IMR-90 (cell line): ENCODE results near the gene OSBPL1A. TPM values are rescaled to one million over a fixed set of nuclear protein-coding genes. Genes with fewer than 3 reads are reported as not detected.
A peak's percentile ranks its signal among the peaks of the same experiment; 100 is the strongest.

ENCODE experiments used
- ATAC-seq: fragments of 200-7000 bp; cut with Tn5 transposase; 2 replicates; pipeline ENCODE4 v1.9.1; 2020; ENCODE audit warnings: low read depth, mild to moderate bottlenecking, moderate library complexity
- BruUV-seq: library from RNA; stranded (reverse); fragments of 400-500 nt; replicated peaks from 2 replicates; lab custom pipeline; 2021; lab: Mats Ljungman, UMichigan
- CTCF ChIA-PET: fragments of 300-600 bp; formaldehyde crosslinking; extraction: SDS; loops from one replicate; lab custom pipeline; 2021; ENCODE audit warnings: antibody characterized with exemption; lab: Yijun Ruan, JAX
- POLR2A ChIA-PET: fragments of 300-600 bp; sonication (Branson Sonifier 250); formaldehyde crosslinking; loops from one replicate; lab custom pipeline; 2022; ENCODE audit warnings: antibody characterized with exemption; ENCODE audit not compliant: unreplicated experiment; lab: Charles Lee
- DNase-seq: peaks from one replicate; pipeline ENCODE4 v3.0.0; 2013
- H2AFZ ChIP-seq: replicated peaks from 2 replicates; pipeline ENCODE3; 2013; ENCODE audit warnings: low read length, mild to moderate bottlenecking; ENCODE audit not compliant: poor library complexity
- H2AK5ac ChIP-seq: 2 replicates; pipeline ENCODE4 v1.6.1; 2013; ENCODE audit warnings: low read depth, low read length, inconsistent platforms
- H2AK9ac ChIP-seq: replicated peaks from 2 replicates; pipeline ENCODE3; 2013; ENCODE audit warnings: mild to moderate bottlenecking, low read depth, low read length, moderate library complexity; ENCODE audit not compliant: poor library complexity
- H2BK120ac ChIP-seq: 2 replicates; pipeline ENCODE4 v1.6.1; 2013; ENCODE audit warnings: low read depth, low read length, inconsistent platforms
- H2BK15ac ChIP-seq: 3 replicates; pipeline ENCODE4 v1.6.1; 2013; ENCODE audit warnings: low read depth, low read length, inconsistent platforms
- H2BK20ac ChIP-seq: 2 replicates; pipeline ENCODE4 v1.6.1; 2013; ENCODE audit warnings: low read depth, mild to moderate bottlenecking, inconsistent platforms, low read length, moderate library complexity
- H2BK5ac ChIP-seq: 2 replicates; pipeline ENCODE4 v1.6.1; 2013; ENCODE audit warnings: mild to moderate bottlenecking, low read depth, low read length, inconsistent platforms; ENCODE audit not compliant: poor library complexity, severe bottlenecking
- H3K14ac ChIP-seq: replicated peaks from 2 replicates; pipeline ENCODE4 v1.6.1; 2013; ENCODE audit warnings: low read depth, low read length, inconsistent platforms
- H3K18ac ChIP-seq: 2 replicates; pipeline ENCODE4 v1.6.1; 2013; ENCODE audit warnings: low read depth, low read length, control low read depth
- H3K23ac ChIP-seq: 2 replicates; pipeline ENCODE4 v1.6.1; 2013; ENCODE audit warnings: low read depth, low read length, inconsistent platforms
- H3K27ac ChIP-seq: 2 replicates; pipeline ENCODE4 v1.5.1; 2013; ENCODE audit warnings: mild to moderate bottlenecking, control low read depth, low read length; ENCODE audit not compliant: insufficient read depth
- H3K27me3 ChIP-seq: 2 replicates; pipeline ENCODE4 v1.6.1; 2013; ENCODE audit warnings: low read length; ENCODE audit not compliant: control insufficient read depth, insufficient read depth
- H3K36me3 ChIP-seq: 2 replicates; pipeline ENCODE4 v1.6.1; 2013; ENCODE audit warnings: low read length, mixed read lengths; ENCODE audit not compliant: control insufficient read depth, insufficient read depth
- H3K4ac ChIP-seq: 2 replicates; pipeline ENCODE4 v1.6.1; 2013; ENCODE audit warnings: low read depth, low read length, inconsistent platforms
- H3K4me1 ChIP-seq: 2 replicates; pipeline ENCODE4 v1.6.1; 2013; ENCODE audit warnings: low read length, mixed read lengths; ENCODE audit not compliant: control insufficient read depth, insufficient read depth
- H3K4me2 ChIP-seq: 2 replicates; pipeline ENCODE4 v1.6.1; 2013; ENCODE audit warnings: low read depth, mild to moderate bottlenecking, control low read depth, low read length, moderate library complexity
- H3K4me3 ChIP-seq: 2 replicates; pipeline ENCODE4 v1.5.1; 2013; ENCODE audit warnings: low read depth, mild to moderate bottlenecking, control low read depth, low read length, moderate library complexity; ENCODE audit not compliant: insufficient read depth
- H3K56ac ChIP-seq: 2 replicates; pipeline ENCODE4 v1.6.1; 2013; ENCODE audit warnings: low read length, inconsistent platforms; ENCODE audit not compliant: insufficient read depth; ENCODE audit errors: extremely low read depth
- H3K79me1 ChIP-seq, 2 experiments: 2 replicates each; pipeline ENCODE4 v1.6.1; 2013; ENCODE audit warnings: low read length in 2 of 2, inconsistent platforms in 1 of 2, low read depth in 1 of 2
- H3K9ac ChIP-seq: 2 replicates; pipeline ENCODE4 v1.6.1; 2013; ENCODE audit warnings: low read depth, low read length, control low read depth
- H3K9me1 ChIP-seq: 2 replicates; pipeline ENCODE4 v1.6.1; 2013; ENCODE audit warnings: low read length, inconsistent platforms; ENCODE audit not compliant: insufficient read depth
- H3K9me3 ChIP-seq: 2 replicates; pipeline ENCODE4 v1.6.1; 2013; ENCODE audit warnings: low read length; ENCODE audit not compliant: control insufficient read depth, insufficient read depth
- H4K20me1 ChIP-seq: 2 replicates; pipeline ENCODE4 v1.6.1; 2013; ENCODE audit warnings: low read length, inconsistent platforms; ENCODE audit not compliant: insufficient read depth
- H4K5ac ChIP-seq: 2 replicates; pipeline ENCODE4 v1.6.1; 2013; ENCODE audit warnings: mild to moderate bottlenecking, low read depth, low read length, control low read depth
- H4K8ac ChIP-seq, 2 experiments: 2 replicates each; pipeline ENCODE4 v1.6.1; 2013; ENCODE audit warnings: low read depth in 2 of 2, low read length in 2 of 2, control low read depth in 1 of 2, inconsistent platforms in 1 of 2
- H4K91ac ChIP-seq: 2 replicates; pipeline ENCODE4 v1.6.1; 2013; ENCODE audit warnings: low read depth, low read length, inconsistent platforms; ENCODE audit not compliant: insufficient read depth
- FOS ChIP-seq: fragments of 150-350 bp; IDR thresholded peaks from 2 replicates; pipeline ENCODE4 v1.6.1; 2016; ENCODE audit warnings: low read depth, low read length
- RAD21 ChIP-seq: IDR thresholded peaks from 2 replicates; pipeline ENCODE4 v1.6.1; 2012; ENCODE audit warnings: low read length, improper control_type of control experiment
- WGBS, 2 experiments: methylation state at CpG; one replicate each; pipeline versions ENCODE4 v1.1.5 to v1.1.7; 2013; ENCODE audit warnings: missing lambda C conversion rate in 2 of 2; ENCODE audit not compliant: insufficient read length in 1 of 2; ENCODE audit errors: extremely low coverage in 2 of 2; 5-methylcytosine and 5-hydroxymethylcytosine counted together
- dilution Hi-C: fragments of 300-500 bp; cut with HindIII; formaldehyde crosslinking; loops from one replicate; pipeline ENCODE4 v1.14.3; 2018; ENCODE audit warnings: low sequenced_read_pairs; ENCODE audit not compliant: unreplicated experiment
- in situ Hi-C: fragments of 300-500 bp; cut with MboI; formaldehyde crosslinking; loops from 3 replicates; pipeline ENCODE4 v1.14.3; 2019; ENCODE audit warnings: low sequenced_read_pairs, inconsistent platforms, mixed read lengths
- intact Hi-C: fragments of 100-400 bp; cut with micrococcal nuclease; formaldehyde crosslinking; loops from 2 replicates; pipeline ENCODE4 v1.10.0; 2022
- polyA plus RNA-seq, 3 experiments: library from polyadenylated mRNA; depleted of rRNA; stranded (reverse); fragments of >200 nt; gene quantifications; 2 replicates each; pipeline ENCODE4 v1.2.3, GENCODE V29; 2012; ENCODE audit warnings: low replicate concordance in 1 of 3
- total RNA-seq: library from RNA; depleted of rRNA; stranded (reverse); fragments of >200 nt; gene quantifications from 2 replicates; pipeline ENCODE4 v1.2.3, GENCODE V29; 2012
- TF ChIP-seq, protein P1 (sequence below): fragments of 150-350 bp; IDR thresholded peaks from 2 replicates; pipeline ENCODE4 v1.6.1; 2017; ENCODE audit warnings: mild to moderate bottlenecking, antibody characterized with exemption, low read length, low read depth

Gene OSBPL1A
- total and polyA plus RNA-seq, 2 of the 4 experiments (the other 2 are of a cell fraction), result 29.4 to 70.4 TPM

DNA sequence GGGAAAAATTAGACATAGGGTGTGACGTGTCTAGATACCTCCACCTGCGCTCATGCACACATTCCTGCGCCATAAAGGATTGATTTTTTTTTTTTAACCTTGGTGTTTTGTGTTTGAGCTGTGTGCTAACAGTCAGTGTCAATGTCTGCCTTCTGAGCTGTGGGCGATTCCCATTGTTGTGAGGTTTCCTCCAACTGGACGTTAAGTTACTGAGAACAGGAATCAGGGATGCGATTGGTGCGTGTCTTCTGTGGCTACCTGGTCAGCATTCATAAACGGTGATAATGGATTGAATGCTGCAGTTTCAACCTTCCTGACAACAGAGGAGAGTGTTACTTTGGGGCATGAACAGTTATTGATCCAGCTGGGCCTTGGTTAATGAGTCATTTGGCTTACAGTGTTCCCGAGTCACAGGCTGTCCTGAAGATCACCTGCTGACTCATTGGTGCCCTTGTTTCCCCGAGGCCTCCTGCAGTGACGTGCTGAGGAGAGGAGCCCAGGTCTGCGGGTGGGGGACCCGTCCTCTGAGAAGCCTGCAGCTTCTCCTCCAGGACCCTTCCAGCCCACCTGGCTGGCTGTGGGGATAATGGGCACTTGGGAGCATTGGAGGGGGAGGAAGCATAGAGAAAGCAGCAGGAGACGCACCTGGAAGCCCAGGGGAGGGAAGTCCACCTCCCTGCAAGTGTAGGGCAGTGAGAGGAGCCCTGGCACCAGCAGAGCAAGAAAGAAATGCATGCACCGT lies 284.6 kb downstream of the OSBPL1A start:
- ATAC-seq, result no peak; the same call in 1 of the 2 replicates
- no peak overlapping the region for H2AK9ac ChIP-seq
- 0 out of 2 replicates have a peak overlapping the region, but pooled peaks have one; percentile 30 for H3K14ac ChIP-seq

More for the DNA sequence above, 284.6 kb downstream of the OSBPL1A start:
- Histone ChIP-seq H3K9ac (no peak overlapping the region), H2BK20ac (no peak overlapping the region), H3K36me3 (peaks cover 15% of the 10 kb centered on the region), H4K91ac (no peak overlapping the region), H3K27me3 (no peaks in the 10 kb centered on the region), H2BK15ac (no peak overlapping the region), H3K27ac (no peak overlapping the region), H3K4me2 (no peak overlapping the region), H2AK5ac (no peak overlapping the region; the same call in 1 of the 2 replicates), H4K5ac (no peak overlapping the region), H3K18ac (no peak overlapping the region), H4K20me1 (no peaks in the 10 kb centered on the region; the same call in 1 of the 2 replicates), H3K56ac (no peak overlapping the region), H3K4me3 (no peak overlapping the region), H3K79me1 (peaks cover 0 to 5% of the 10 kb centered on the region in 2 experiments; a peak in 2 of 4 replicates), H4K8ac (no peak overlapping the region), H3K23ac (0 out of 2 replicates have a peak overlapping the region, but pooled peaks have one; percentile 46), H2BK120ac (no peak overlapping the region), H2AFZ (peak overlapping the region; percentile 24), H3K4me1 (peaks cover 10% of the 10 kb centered on the region), H2BK5ac (no peak overlapping the region), H3K9me1 (peaks cover 8% of the 10 kb centered on the region), H3K9me3 (no peaks in the 10 kb centered on the region), H3K4ac (no peak overlapping the region)
- dilution Hi-C loops (no loop called here), in situ Hi-C loops (loop anchor here (10.0 kb wide), 1 partner anchor 488 kb away; no protein-coding TSS in a partner anchor), intact Hi-C loops (no loop called here)
- DNase-seq, result peak; percentile 69
- 88% methylated on average over 4 of the region's 15 CpGs; no CpG with 5 or more reads in 1 of the 2 experiments for WGBS, 2 experiments
- TF ChIP-seq RAD21 (no peak), FOS (0 out of 2 replicates have a peak, but pooled peaks have one; percentile 9)
- TF ChIP-seq, protein P1, sequence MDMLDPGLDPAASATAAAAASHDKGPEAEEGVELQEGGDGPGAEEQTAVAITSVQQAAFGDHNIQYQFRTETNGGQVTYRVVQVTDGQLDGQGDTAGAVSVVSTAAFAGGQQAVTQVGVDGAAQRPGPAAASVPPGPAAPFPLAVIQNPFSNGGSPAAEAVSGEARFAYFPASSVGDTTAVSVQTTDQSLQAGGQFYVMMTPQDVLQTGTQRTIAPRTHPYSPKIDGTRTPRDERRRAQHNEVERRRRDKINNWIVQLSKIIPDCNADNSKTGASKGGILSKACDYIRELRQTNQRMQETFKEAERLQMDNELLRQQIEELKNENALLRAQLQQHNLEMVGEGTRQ, result no peak
- ChIA-PET CTCF (no interaction called here), POLR2A (no interaction called here)
- BruUV-seq, result no TSS peak
